Adrenal gland (tissue), 5 donors: ENCODE data around the gene CUEDC2.

Experiments used
- CTCF ChIP-seq, 6 experiments: fragments of 450-650 bp in 4 of 6; fragments of 200-600 bp in 2 of 6; sonication (generic) in 1 of 6; IDR thresholded peaks; 1 replicate in 5 of 6; 2 replicates in 1 of 6; pipeline versions ENCODE4 v1.5.1 to v1.8.0; 2016 to 2021; ENCODE audit warnings: antibody characterized with exemption in 6 of 6, mild to moderate bottlenecking in 2 of 6, moderate library complexity in 1 of 6
- POLR2A ChIP-seq, 2 donors: fragments of 450-650 bp; IDR thresholded peaks; one replicate each; pipeline ENCODE4 v1.6.1; 2017; ENCODE audit warnings: antibody characterized with exemption in 2 of 2, mild to moderate bottlenecking in 2 of 2, moderate library complexity in 1 of 2
- donor health status: DM: no; HTN: no; CAD: no.

- TF ChIP-seq CTCF (IDR thresholded peaks at IDR 0.05) (no peak), POLR2A (IDR thresholded peaks at IDR 0.05) (no peak)
Observed at GRCh38 chr10:102434394-102435132, 2.2 kb upstream of the CUEDC2 start.
